Measurements from ENCODE around the gene OR4K2.
"Not testable (repeated sequence)": the region's sequence is repeated elsewhere in the genome, so short reads cannot be mapped to it uniquely, and the experiment has no call there.

OR4K2 gene, protein sequence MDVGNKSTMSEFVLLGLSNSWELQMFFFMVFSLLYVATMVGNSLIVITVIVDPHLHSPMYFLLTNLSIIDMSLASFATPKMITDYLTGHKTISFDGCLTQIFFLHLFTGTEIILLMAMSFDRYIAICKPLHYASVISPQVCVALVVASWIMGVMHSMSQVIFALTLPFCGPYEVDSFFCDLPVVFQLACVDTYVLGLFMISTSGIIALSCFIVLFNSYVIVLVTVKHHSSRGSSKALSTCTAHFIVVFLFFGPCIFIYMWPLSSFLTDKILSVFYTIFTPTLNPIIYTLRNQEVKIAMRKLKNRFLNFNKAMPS

DNA sequence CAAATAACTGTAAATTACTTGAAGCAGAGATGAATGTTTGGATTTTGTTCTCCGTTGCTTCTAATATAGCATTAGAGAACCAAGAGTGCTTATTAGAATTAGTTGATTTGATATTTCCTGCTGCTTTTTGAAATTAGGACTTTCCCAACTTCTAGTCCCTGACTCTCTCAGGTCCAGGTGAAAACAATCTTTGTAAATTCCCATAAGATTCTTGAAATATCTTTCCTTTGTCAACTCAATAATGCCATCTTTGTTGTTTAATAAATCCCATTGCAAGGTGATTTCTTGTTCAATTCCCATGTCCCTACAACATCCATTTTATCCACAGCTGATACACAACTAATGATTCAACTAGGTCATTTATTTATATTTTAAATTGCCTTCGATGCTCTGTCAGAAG is at the start of gene OR4K2:
OR4K2 (plus strand) TSS at position 301 of the 400 bp plus-strand sequence. CDS start 1,126 bp downstream, outside the sequence.
- no peak for DNase-seq

DNA sequence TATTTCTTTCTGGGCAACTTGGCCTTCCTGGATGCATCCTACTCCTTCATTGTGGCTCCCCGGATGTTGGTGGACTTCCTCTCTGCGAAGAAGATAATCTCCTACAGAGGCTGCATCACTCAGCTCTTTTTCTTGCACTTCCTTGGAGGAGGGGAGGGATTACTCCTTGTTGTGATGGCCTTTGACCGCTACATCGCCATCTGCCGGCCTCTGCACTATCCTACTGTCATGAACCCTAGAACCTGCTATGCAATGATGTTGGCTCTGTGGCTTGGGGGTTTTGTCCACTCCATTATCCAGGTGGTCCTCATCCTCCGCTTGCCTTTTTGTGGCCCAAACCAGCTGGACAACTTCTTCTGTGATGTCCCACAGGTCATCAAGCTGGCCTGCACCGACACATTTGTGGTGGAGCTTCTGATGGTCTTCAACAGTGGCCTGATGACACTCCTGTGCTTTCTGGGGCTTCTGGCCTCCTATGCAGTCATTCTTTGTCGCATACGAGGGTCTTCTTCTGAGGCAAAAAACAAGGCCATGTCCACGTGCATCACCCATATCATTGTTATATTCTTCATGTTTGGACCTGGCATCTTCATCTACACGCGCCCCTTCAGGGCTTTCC is 47.2 kb upstream of the OR4K2 start:
- DNase-seq: not testable (repeated sequence)

DNA sequence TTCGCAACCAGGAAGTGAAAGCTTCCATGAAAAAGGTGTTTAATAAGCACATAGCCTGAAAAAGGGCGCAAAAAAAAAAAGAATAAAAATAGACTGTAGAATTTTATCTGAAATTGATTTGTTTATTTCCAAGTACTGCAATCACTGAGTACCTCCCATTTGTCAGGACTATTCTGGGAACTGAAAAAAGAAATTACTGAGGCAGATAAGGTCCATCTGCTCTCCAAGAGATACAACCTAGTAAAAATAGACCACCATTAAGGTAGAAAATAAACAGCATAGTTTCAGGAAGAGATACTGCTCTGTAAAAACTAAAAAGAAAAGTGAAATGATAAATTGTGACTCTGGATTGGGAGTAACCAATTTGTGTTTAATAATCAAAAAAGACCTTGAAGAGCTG is 46.6 kb upstream of the OR4K2 start:
- DNase-seq: no peak

DNA sequence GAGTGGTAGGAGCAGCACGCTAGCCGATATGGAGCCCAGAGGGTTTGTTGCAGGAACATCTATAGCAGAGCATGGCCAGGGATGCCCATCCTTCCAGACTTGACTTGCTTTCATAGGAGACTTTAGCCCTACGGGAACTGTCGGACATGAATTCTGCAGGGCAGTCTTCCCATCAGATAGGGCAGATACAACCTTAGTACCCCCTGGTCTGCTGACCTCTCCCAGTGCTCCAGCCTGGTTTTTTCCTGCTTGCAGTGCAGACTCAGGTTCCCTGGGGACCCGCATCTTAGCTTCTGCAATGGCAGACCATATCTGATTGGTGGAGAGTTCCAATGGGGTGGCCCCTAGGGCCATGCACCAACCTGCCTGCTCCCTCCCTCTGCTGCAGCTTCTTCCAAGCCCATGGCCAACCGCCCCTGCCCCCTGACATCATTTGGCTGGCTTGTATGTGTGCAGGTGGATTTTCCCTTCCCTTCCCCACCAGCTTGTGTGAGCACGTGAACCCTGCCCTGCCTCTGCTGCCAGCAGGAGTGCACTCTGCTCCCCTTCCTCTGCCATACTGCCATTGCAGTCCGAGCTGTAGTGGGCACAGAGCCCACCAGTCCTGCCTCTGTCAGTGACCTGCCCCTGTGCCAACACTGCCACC is 40.6 kb upstream of the OR4K2 start:
- not testable (repeated sequence) for DNase-seq

DNA sequence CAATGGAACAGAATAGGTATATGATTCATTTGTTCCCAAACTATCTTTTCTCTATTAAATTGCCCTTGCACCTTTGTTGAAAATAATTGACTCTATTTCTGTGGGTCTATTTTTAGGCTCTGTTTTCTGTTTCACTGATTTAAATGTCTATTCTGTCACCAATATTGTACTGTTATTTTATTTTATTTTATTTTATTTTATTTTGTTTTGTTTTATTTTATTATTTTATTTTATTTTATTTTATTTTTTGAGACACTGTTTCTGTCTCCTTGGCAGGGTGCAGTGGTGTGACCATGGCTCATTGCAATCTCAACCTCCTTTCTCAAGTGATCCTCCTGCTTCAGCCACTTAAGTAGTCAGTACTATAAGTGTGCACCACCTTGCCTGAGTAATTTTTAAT is 36.5 kb upstream of the OR4K2 start:
- DNase-seq: no peak

DNA sequence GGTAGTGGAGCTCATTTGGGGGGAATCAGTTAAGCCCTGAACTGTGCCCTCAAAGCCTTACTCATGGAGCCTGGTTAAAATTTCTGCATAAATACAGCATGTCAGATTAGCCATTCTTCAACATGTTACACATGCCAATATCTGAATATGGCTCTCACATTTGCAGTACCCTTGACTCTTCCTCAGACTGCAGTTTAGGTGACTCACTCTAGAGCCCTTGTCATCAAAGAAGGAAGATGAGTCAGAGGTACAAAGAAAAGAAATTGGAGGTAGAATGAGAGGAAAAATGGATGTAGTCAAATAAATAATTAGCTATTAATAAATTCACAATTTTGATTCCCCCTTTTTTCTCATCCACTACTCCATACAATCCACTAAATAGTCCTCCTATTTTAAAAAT is 23.6 kb upstream of the OR4K2 start:
- peak; percentile 84 for DNase-seq

DNA sequence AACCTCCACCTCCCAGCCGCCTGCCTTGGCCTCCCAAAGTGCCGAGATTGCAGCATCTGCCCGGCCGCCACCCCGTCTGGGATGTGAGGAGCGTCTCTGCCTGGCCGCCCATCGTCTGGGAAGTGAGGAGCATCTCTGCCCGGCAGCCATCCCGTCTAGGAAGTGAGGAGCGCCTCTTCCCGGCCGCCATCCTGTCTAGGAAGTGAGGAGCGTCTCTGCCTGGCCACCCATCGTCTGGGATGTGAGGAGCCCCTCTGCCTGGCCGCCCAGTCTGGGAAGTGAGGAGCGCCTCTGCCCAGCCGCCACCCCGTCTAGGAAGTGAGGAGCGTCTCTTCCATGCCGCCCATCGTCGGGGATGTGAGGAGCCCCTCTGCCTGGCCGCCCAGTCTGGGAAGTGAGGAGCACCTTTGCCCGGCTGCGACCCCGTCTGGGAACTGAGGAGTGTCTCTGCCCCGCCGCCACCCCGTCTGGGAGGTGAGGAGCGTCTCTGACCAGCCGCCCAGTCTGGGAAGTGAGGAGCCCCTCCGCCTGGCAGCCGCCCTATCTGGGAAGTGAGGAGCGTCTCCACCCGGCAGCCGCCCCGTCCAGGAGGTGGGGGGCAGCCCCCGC is 8.8 kb upstream of the OR4K2 start:
- DNase-seq: not testable (repeated sequence)

DNA sequence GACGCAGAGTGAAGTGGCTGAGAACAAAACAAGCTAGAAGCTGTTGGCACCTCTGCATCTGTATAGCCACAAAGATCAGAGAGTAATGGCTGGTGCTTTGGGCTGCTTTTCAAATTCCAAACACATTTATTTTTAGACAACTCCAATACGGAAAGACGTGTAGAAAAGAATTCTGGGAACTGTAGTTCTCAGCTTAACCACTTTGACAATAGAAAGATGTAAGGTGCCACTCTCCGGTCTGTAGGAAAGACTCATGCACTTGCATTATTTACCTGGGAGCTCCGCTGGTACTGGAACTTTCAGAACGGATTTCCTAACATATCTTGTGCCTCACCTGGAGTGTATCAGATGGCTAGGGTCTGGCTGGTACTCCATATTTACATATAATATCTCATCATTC is 1.8 kb upstream of the OR4K2 start:
- no peak for DNase-seq

DNA sequence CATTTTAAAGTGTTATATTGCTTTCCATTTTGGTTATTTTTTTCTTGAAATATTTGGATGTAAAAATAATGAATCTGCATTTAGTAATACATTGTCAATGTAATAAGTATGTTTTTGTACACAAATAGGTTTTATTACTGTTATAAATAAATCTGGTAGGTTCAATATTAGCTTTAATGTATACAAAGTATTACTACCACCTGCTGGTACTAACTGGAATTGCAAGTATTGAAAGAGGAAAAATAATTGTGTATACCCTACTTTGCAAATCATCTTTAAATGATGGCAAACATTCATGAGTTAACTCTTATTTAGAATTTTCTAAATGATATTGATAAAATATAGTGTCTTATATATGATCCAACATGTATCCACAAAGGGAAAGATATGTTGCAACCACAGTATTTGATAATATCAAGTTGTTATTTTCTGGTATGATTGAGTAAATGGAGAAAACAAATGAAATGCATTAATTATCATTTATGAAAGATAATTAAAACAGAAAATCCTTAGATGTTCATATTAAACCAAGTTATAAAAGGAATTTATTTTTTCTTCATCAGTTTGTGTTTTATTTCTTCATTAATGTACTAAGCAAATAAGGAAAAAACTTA is 3.2 kb downstream of the OR4K2 start:
- DNase-seq: peak; percentile 89

DNA sequence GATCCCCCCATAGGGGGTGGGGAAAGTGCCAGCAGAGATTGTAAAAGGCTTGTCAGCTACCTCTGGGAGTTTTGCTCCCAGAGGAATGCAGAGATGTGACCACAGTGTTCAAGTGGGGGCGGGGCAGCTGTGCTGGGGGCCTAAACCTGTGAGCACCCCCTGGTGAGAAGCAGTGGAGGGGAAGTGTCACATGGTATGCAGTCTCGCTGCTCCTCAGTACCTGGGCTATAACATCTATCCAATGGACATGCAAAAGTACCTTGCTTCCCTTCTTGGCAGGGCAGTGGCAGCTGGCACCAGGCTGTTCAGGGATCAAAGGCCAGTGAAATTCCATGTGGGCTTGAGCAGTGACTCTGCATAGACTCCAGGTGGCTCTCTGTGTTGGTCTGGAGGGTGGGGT is 20.3 kb downstream of the OR4K2 start:
- no peak for DNase-seq

DNA sequence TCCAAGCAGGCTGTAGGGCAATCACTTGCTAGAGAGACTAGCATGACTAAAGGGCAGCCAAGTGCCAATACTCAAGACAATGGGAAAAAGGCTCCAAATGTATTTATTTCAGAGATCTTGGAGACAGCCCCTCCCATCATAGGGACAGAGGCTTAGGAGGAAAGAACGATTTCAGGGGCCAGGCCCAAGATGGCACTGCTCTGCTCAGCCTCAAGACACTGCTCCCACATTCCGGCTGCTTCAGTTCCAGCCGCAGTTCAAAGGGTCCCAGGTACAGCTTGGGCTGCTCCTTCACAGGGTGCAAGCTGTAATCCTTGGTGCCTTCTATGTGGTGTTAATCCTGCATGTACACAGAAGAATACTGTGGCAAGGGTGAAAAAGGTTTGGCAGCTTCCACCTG is 26.1 kb downstream of the OR4K2 start:
- DNase-seq: no peak

DNA sequence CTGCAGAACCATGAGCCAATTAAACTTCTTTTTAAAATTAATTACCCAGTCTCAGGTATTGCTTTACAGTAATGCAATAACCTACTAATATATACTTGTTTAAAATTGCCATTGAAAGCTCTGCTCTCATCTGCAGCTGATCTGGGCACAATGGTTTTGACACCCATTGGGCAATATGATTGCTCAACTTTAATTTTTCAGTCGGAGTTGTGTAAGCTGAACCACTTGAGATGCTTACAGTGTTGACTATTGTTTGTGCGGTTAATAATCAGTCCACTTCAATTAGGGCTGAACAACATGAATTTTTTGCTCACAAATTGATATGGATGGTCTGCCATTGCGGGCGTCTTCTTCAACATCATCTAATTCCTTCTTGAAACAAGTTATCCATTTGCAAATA is 27.5 kb downstream of the OR4K2 start:
- DNase-seq: no peak

DNA sequence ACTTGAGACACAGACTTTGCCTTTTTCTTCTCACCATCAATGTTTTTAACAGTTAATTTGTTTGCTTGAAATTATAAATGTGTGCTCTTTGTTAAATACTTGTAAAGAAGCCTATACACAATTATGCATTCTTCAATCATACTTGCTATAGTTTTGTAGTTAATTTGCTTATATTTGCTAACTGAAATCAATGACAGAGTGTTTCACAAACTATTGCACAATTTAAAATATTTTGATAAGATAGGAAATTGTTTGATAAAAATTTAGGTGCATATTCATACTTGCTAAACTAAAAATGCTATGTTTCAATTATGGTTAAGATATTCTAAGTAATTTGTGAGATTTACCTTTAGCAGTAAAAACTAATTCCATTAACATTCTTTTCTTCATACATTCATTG is 31.7 kb downstream of the OR4K2 start:
- no peak for DNase-seq

DNA sequence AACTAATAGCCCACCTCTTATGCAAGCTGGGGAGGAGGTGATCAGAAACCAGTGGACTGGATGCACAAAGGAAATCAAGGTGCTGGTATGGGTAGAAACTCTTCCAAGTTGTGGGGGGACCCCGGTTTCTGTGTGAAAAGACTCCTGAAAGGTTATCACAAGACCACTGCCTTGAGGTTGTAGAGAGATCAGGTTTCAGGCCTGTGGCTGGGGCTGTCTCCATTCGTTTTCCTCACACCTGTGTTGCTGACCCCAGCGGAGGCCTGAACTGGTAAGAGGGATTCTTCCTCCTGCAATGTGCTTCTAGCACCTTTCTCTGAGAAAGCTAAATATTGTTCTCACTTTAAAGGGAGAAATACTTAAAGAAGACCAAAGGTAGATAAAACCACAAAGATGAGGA is 36.2 kb downstream of the OR4K2 start:
- DNase-seq: no peak

DNA sequence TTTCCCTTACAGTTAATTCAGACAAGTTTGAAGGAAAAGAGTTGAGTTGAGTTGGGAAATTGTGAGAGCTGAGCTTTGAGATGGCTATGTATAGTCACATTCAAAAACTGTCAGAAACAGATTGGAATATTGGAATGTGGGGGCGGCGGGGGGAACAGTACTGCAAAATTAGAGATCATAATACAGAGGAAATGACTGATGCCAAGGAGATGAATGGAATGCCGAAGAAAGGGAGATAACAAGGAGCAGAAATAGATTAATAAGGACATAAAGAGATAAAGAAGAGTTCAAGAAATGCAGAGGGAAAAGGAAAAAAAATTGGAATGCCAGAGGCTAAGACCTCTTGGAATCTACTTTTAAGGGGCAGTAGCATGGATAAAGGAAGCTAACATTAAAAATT is 42.3 kb downstream of the OR4K2 start:
- DNase-seq: no peak

DNA sequence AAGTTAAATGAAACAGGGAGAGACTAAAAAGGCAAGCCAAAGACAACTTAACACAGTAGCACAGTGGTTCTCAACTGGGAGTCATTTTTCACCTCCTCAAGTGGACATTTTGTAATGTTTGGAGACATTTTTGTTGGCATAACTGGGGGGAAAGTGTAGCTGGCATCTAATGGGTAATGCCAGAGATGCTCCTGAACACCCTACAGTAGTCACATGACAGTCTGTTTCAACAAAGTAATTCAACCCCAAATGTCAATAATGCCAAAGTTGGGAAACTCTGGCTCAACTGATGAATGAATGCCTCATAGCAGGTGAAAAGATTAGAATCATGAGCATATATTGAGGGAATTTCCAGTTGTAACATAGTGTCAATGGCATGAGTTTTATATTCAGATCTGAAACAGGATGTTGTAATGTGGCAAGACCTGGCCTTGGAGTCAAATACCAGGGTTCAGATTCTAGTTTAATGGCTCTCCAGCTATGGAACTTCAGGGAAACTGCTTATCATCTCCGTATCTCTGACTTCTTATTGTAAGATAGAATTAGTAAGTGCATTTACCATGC is 43.1 kb downstream of the OR4K2 start:
- no peak for DNase-seq

DNA sequence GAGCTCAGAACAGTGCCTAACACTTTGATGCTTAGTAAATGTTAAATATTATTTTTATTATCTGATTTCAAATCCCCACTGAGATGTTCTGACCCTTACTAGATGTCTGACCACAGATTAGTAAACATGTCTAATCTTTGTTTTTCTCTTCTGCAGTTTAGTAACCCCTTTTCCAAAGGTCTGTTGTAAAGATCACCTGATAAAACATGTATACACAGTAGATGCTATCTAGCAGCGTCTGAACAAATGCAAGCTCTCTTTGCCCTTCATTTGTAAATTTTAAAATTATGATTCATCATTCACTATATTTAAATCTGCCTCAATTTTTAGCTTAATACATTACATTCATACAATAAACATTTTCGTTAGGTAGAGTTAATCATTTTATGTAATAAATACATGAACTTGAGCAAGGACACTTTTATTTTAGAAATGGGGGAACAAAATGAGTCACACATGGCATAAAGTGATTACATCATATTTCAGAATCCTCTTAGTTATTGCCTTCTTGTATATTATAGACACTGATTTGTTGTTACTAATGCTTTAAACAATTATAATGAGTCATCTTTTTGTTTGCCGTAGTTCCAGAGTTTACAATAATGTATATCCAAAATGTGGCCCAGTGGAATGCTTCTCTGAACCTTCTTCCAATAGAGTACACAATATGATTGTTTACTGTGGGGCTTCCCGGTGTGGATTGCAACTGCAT is 43.8 kb downstream of the OR4K2 start:
- no peak for DNase-seq

DNA sequence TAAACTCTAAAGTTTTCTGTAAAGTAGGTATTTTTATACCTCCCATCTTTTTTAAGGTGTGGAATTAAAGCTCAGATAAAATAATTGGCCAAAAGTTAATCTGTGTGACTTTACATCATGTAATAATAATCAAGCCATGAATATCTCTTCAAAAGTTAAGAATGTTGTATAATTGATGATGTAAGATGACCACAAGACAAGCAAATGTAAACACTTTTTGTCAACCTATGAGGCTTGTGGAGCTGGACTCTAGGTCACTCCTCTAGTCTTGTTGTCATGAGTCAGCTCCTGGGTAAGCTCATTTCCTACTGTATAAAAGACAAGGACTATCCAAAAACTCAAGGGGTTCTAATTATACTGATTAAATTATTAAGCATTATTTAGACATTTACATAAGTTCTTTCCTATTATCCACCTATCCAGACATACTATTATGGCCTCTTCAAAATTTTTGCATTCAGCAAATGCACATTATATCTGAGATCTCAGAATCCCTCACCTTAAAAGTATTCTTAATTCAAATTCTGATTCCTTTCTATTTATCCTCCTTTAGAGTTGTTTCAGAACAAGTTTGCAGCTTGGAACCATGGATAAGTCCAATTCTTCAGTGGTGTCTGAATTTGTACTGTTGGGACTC is 45.2 kb downstream of the OR4K2 start, which contains the start of gene OR4K5:
OR4K5 (plus strand) TSS at position 587 of the 637 bp plus-strand sequence; CDS start at position 587, 0 bp downstream.
- peak; percentile 46 for DNase-seq

DNA sequence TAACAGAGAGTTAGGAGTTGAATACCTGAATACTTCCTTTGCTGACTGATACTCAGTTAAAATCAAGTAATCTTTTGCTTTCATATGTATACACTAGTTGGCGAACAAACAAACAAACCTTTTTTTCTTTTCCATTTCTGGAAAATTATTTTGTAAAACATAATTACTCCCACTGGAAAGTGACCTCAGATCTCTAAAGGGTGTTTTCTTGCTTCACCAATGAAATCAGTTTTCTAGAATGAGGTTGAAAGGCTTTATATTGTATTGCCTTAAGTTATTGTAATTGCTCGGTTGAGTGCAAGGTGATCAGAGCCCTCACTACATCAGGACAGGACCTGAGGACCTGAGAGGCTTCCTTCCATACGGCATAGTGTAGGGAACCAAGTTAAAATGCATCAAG is 55.7 kb downstream of the OR4K2 start, which contains the start of gene OR4K1:
OR4K1 (plus strand) TSS at position 301 of the 400 bp plus-strand sequence. CDS start 4,750 bp downstream, outside the sequence.
- no peak for DNase-seq
